ENCODE measurements around the gene ADK.

Gene ADK

DNA sequence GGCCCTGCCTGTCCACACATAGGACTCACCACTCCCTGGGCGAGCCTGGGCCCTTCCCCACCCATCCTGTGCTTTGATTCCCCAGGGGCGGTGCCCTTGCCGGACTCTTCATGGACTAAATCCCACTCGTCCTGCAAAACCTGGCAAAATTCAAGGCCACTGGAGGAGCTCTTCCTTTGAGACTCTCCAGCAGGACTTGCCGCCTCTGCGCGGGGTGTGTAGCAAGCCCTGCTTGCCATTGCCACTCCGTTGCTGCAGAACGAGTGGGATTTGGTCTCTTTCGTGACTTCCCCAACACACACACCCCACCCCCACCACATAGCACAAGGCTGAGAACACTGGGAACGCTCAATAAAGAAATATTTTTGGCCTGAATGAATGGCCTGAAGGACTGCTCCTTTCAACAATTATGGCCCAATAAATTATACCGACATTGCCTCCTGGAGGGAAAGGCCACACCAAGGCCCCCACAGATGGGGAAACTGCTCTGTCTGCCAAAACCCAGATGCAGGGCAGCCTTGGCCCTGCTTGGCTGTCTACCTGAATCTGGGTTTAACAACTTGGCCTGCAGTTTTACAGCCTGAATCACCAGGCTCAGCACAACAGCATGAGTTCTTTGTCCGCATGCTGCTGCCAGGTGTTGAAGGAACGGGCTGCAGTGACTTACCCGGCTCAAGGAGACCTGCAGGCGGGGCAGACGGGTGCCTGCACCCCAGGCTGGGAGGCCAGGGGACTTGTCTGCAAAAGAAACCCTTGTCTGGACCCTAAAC lies 602.6 kb downstream of the ADK start:
- DNase-seq: no peak

DNA sequence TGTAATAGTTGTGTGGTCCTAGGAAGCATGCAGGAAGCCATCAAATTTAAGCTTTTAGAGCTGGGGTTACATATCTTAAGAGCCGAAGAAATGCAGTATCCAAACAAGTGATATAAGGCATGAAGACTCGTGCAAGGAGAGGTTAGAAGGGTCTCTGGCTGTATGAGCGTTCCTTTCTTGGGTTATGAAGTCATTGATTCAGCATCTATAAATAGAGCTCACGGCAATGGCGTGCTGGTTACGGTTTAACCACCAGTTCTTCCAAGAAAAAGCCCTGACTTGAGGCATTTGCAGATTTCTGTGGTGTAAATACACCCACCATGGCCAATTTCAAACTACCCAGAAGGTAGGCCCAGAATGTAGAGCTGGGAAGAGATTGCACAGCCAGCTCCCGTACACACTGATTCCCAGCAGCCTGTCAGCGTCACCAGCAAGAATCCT lies 603.4 kb downstream of the ADK start:
- DNase-seq: no peak

GRCh38 chr10:74755273-74755672 lies 604.3 kb downstream of the ADK start:
- DNase-seq: no peak
